Spleen (tissue), 11 donors: ENCODE data around the gene SORBS2. TPM values are rescaled to one million over a fixed set of nuclear protein-coding genes. Genes with fewer than 3 reads are reported as not detected.
A peak's percentile ranks its signal among the peaks of the same experiment; 100 is the strongest.

Source experiments
- DNase-seq: peaks from one replicate; pipeline ENCODE4 v3.0.0-alpha.2; 2020
- H3K27ac ChIP-seq, 8 donors: fragments of 200-600 bp; sonication (generic) in 7 of 8; 1 replicate in 4 of 8; 2 replicates in 4 of 8; pipeline versions ENCODE4 v1.5.0 to v1.8.0; 2016 to 2021; ENCODE audit warnings: inconsistent platforms in 4 of 8, mild to moderate bottlenecking in 4 of 8, moderate library complexity in 1 of 8
- H3K27me3 ChIP-seq, 7 donors: fragments of 200-600 bp; sonication (generic) in 6 of 7; replicated peaks in 1 of 7; 1 replicate in 4 of 7; 2 replicates in 3 of 7; pipeline versions ENCODE4 v1.5.0 to v1.8.0; 2016 to 2021; ENCODE audit warnings: inconsistent platforms in 3 of 7, mild to moderate bottlenecking in 1 of 7
- H3K36me3 ChIP-seq, 6 donors: fragments of 200-600 bp; sonication (generic) in 5 of 6; 1 replicate in 4 of 6; 2 replicates in 2 of 6; pipeline versions ENCODE4 v1.5.0 to v1.8.0; 2016 to 2021; ENCODE audit warnings: inconsistent platforms in 2 of 6
- H3K4me1 ChIP-seq, 6 donors: fragments of 200-600 bp; sonication (generic) in 5 of 6; 1 replicate in 3 of 6; 2 replicates in 3 of 6; pipeline versions ENCODE4 v1.5.0 to v1.8.0; 2016 to 2021; ENCODE audit warnings: inconsistent platforms in 3 of 6
- H3K4me3 ChIP-seq, 8 donors: fragments of 200-600 bp; sonication (generic) in 7 of 8; 1 replicate in 4 of 8; 2 replicates in 4 of 8; pipeline versions ENCODE4 v1.5.0 to v1.8.0; 2016 to 2021; ENCODE audit warnings: inconsistent platforms in 4 of 8, mild to moderate bottlenecking in 4 of 8, moderate library complexity in 2 of 8
- H3K9me3 ChIP-seq, 8 donors: fragments of 200-600 bp; sonication (generic) in 7 of 8; 1 replicate in 4 of 8; 2 replicates in 4 of 8; pipeline versions ENCODE4 v1.5.0 to v1.8.0; 2016 to 2021; ENCODE audit warnings: inconsistent platforms in 4 of 8
- CTCF ChIP-seq, 11 experiments: fragments of 200-600 bp in 7 of 11; fragments of 450-650 bp in 4 of 11; sonication (generic) in 4 of 11; IDR thresholded peaks in 8 of 11; conservative IDR thresholded peaks in 3 of 11; 1 replicate in 7 of 11; 2 replicates in 4 of 11; pipeline versions ENCODE4 v1.4.0 to v1.8.0; 2016 to 2021; ENCODE audit warnings: antibody characterized with exemption in 11 of 11, inconsistent platforms in 4 of 11, mild to moderate bottlenecking in 1 of 11
- POLR2A ChIP-seq, 3 donors: fragments of 450-650 bp; IDR thresholded peaks; one replicate each; pipeline ENCODE4 v1.5.1; 2017; ENCODE audit warnings: antibody characterized with exemption in 3 of 3, mild to moderate bottlenecking in 1 of 3
- POLR2AphosphoS5 ChIP-seq, 3 donors: sonication (generic); formaldehyde crosslinking; IDR thresholded peaks; one replicate each; pipeline ENCODE4 v1.5.1; 2017; ENCODE audit warnings: antibody characterized with exemption in 3 of 3
- WGBS, 5 donors: extraction: QIAGEN DNeasy Blood & Tissue Kit in 3 of 5; methylation state at CpG; one replicate each; pipeline versions ENCODE4 v1.1.5 to v1.1.7; 2013 to 2018; 5-methylcytosine and 5-hydroxymethylcytosine counted together
- intact Hi-C: fragments of 100-400 bp; cut with DNase I; formaldehyde crosslinking; loops from one replicate; pipeline ENCODE4 v1.15.0; 2023; ENCODE audit warnings: low total_unique reads
- polyA plus RNA-seq, 3 donors: library from polyadenylated mRNA; stranded (reverse); fragments of 200-250 nt; gene quantifications; one replicate each; pipeline ENCODE4 v1.2.1, GENCODE V29; 2013
- total RNA-seq, 7 donors: library from RNA; depleted of rRNA in 3 of 7; stranded (reverse); fragments of >200 nt in 3 of 7; fragmentation: NEBNext Ultra II Directional in 4 of 7; extraction: Animal tissue kit (Norgen Biotek cat#: 25700) in 4 of 7; gene quantifications; one replicate each; pipeline versions ENCODE4 v1.1.0 to v1.2.1, GENCODE V29; 2016 to 2021
- donor health status: healthy with polysubstance abuse.
- donor health status: DM: no; HTN: no; CAD: no; lungs with moderate emphysema.
- donor health status: DM: no; HTN: no; CAD: no.
- donor health status: Bipolar disorder and iron deficiency.
- donor health status: healthy.
- donor health status: DM: no; HTN: no; CAD: no.
- donor health status: DM: yes; HTN: yes; CAD: no.

Gene SORBS2
- total and polyA plus RNA-seq, 10 donors, result 5.9 to 128 (median 84.8) TPM

- H3K27ac ChIP-seq, result peak overlapping the region in 5 of 8 donors; percentile 22 to 82 (median 70)
- DNase-seq, result no peak
- peaks cover 0 to 12% (median 5%) of the 10 kb centered on the region in 6 donors for H3K4me1 ChIP-seq
- intact Hi-C loops, result no loop called here
- WGBS, 5 donors, result 76 to 90% (median 87%) methylated on average over 3 of the region's 3 CpGs
- H3K27me3 ChIP-seq, result no peaks in the 10 kb centered on the region
- peaks cover 0 to 12% (median 7%) of the 10 kb centered on the region in 8 donors for H3K9me3 ChIP-seq
- H3K4me3 ChIP-seq, result no peak overlapping the region
- H3K36me3 ChIP-seq, result no peaks in the 10 kb centered on the region
- TF ChIP-seq POLR2A (IDR thresholded peaks at IDR 0.05) (no peak), CTCF (IDR thresholded peaks at IDR 0.05 in 8 of 11, conservative IDR thresholded peaks at IDR 0.05 in 3 of 11) (no peak), POLR2AphosphoS5 (IDR thresholded peaks at IDR 0.05) (no peak)
Measured at GRCh38 chr4:185565696-185566095, 246.3 kb downstream of the SORBS2 start.

- no peak overlapping the region for H3K4me3 ChIP-seq
- WGBS, 5 donors, result 81 to 87% (median 81%) methylated on average over 3 of the region's 3 CpGs
- H3K4me1 ChIP-seq, result peaks cover 0 to 12% (median 5%) of the 10 kb centered on the region in 6 donors
- TF ChIP-seq CTCF (IDR thresholded peaks at IDR 0.05 in 8 of 11, conservative IDR thresholded peaks at IDR 0.05 in 3 of 11), result no peak
- TF ChIP-seq POLR2AphosphoS5 (IDR thresholded peaks at IDR 0.05), result no peak
- no peak for TF ChIP-seq POLR2A (IDR thresholded peaks at IDR 0.05)
- H3K27me3 ChIP-seq, result peaks cover 0 to 7% (median 0%) of the 10 kb centered on the region in 7 donors
- no peaks in the 10 kb centered on the region for H3K36me3 ChIP-seq
- no peak overlapping the region for H3K27ac ChIP-seq
- no peak for DNase-seq
- peaks cover 0 to 12% (median 7%) of the 10 kb centered on the region in 8 donors for H3K9me3 ChIP-seq
- intact Hi-C loops, result no loop called here
Measured at GRCh38 chr4:185564349-185564748, 247.6 kb downstream of the SORBS2 start.

GRCh38 chr4:185562531-185562930 is 249.5 kb downstream of the SORBS2 start:
- Histone ChIP-seq H3K36me3 (no peaks in the 10 kb centered on the region), H3K27me3 (peaks cover 0 to 10% (median 0%) of the 10 kb centered on the region in 7 donors), H3K4me3 (no peak overlapping the region), H3K27ac (no peak overlapping the region), H3K9me3 (peaks cover 0 to 12% (median 7%) of the 10 kb centered on the region in 8 donors), H3K4me1 (peaks cover 0 to 11% (median 5%) of the 10 kb centered on the region in 6 donors)
- intact Hi-C loops, result no loop called here
- WGBS, 5 donors, result 74 to 90% (median 83%) methylated on average over 3 of the region's 3 CpGs
- TF ChIP-seq POLR2AphosphoS5 (IDR thresholded peaks at IDR 0.05), result no peak
- TF ChIP-seq POLR2A (IDR thresholded peaks at IDR 0.05), result no peak
- no peak for TF ChIP-seq CTCF (IDR thresholded peaks at IDR 0.05 in 8 of 11, conservative IDR thresholded peaks at IDR 0.05 in 3 of 11)
- DNase-seq, result no peak

GRCh38 chr4:185560316-185560715 is 251.7 kb downstream of the SORBS2 start:
- Histone ChIP-seq H3K4me3 (no peak overlapping the region), H3K27ac (no peak overlapping the region), H3K36me3 (no peaks in the 10 kb centered on the region), H3K27me3 (peaks cover 0 to 10% (median 0%) of the 10 kb centered on the region in 7 donors), H3K4me1 (no peaks in the 10 kb centered on the region), H3K9me3 (peaks cover 0 to 10% (median 7%) of the 10 kb centered on the region in 8 donors)
- 90 to 96% (median 94%) methylated on average over 5 of the region's 5 CpGs for WGBS, 5 donors
- no peak for DNase-seq
- TF ChIP-seq POLR2A (IDR thresholded peaks at IDR 0.05) (no peak), POLR2AphosphoS5 (IDR thresholded peaks at IDR 0.05) (no peak), CTCF (IDR thresholded peaks at IDR 0.05 in 8 of 11, conservative IDR thresholded peaks at IDR 0.05 in 3 of 11) (no peak)
- intact Hi-C loops, result no loop called here
